Subcutaneous adipose tissue (tissue), 4 donors: ENCODE results near the gene C6orf132. TPM values are rescaled to one million over a fixed set of nuclear protein-coding genes. Genes with fewer than 3 reads are reported as not detected.

Experiments used
- total RNA-seq, 4 donors: library from RNA; depleted of rRNA; stranded (reverse); fragments of >200 nt; gene quantifications; one replicate each; pipeline ENCODE4 v1.1.0, GENCODE V29; 2016
- TF ChIP-seq, protein P1 (sequence below): fragments of 450-650 bp; IDR thresholded peaks from one replicate; pipeline ENCODE4 v1.5.1; 2016; ENCODE audit warnings: low read depth, mild to moderate bottlenecking, control low read depth, antibody characterized with exemption, moderate library complexity

C6orf132 gene
- total RNA-seq, 4 donors from 2014 or later, result 1.3 to 5.3 (median 2.6) TPM

DNA sequence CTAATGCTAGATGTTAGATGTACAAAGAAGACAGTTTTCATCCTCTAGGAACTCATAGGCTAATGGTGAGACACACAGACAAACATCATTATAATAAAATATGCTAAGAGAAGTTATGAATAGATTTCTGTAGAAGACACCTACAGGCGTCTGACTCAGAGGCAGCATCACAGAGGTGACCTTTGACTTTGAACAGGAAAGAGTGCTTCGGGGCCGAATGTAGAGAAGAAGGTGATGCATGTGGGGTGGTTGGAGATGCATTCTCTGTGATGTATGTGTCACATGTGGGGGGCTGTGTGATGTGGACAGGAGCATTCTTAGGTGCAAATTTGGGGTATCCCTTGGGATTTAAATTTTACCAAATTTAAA lies 37.5 kb upstream of the C6orf132 start:
- TF ChIP-seq, protein P1, sequence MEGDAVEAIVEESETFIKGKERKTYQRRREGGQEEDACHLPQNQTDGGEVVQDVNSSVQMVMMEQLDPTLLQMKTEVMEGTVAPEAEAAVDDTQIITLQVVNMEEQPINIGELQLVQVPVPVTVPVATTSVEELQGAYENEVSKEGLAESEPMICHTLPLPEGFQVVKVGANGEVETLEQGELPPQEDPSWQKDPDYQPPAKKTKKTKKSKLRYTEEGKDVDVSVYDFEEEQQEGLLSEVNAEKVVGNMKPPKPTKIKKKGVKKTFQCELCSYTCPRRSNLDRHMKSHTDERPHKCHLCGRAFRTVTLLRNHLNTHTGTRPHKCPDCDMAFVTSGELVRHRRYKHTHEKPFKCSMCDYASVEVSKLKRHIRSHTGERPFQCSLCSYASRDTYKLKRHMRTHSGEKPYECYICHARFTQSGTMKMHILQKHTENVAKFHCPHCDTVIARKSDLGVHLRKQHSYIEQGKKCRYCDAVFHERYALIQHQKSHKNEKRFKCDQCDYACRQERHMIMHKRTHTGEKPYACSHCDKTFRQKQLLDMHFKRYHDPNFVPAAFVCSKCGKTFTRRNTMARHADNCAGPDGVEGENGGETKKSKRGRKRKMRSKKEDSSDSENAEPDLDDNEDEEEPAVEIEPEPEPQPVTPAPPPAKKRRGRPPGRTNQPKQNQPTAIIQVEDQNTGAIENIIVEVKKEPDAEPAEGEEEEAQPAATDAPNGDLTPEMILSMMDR, result no peak

DNA sequence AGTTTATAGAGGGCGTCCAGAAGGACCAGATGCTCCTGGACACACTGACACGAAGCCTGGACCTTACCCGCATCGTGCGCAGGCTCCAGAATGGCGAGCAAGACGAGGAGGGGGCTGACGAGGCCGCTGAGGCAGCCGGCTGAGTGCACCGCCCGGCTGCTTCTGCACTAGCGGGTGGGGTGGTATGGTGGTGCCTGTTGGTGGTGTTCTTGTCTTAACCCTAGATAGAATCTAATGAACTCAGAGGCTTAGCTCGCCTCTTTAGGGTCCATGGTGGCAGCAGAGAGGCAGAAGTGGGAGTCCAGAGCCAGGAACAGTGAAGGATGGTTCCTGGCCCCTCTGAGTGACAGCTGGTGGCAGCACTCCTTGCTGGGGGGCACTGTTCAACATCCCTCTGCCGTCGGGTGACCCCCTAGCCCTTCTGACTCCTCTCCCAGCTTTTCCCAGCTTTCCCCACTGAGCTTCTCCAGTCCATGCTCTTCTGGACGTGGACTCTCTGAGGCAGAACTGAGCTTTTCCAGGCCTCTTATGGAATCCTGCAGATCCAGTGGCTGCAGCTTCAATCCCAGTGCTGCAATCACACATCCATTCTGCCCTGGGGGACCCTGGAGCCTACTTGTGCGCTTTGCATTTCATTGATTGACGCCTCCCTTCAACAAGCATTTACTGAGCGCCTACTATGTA lies 37.0 kb upstream of the C6orf132 start:
- TF ChIP-seq, protein P1, result no peak

DNA sequence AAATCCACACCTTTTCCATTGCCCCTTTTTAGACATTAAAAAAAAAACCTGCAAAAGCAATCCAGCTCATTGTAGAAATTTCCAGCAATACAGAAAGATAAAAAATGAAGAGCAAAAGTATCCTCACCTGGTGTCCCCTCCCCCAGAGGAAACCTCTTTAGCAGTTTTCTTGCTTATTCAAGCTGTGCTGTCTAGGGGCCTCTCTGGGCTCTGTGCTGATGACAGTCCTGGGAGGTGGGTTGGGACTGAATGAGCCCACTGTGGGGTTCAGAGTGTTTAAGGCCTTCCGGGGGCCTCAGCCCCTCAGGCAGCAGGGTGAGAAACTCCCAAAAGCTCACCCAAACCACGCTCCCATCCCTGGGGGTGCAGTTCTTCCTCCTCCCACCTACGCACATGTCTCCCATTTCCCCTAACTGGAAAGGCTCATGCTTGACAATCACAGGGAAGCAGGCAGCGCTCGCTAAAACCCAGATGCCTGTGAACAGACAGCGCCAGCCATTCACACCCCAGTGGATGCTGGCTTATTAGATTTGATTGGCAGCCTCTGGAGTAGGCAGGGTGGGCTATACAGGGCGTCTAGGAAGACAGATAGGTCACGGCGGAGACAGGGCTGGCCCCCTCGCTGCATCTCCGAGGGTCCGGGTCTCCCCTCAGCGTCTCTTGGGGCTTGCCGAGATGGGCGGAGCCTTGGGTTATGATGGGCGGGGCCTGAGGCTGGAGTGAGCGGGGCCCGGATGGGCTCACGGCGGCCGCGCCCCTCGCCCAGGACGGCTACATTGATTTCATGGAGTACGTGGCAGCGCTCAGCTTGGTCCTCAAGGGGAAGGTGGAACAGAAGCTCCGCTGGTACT lies 35.3 kb upstream of the C6orf132 start:
- TF ChIP-seq, protein P1, result no peak

DNA sequence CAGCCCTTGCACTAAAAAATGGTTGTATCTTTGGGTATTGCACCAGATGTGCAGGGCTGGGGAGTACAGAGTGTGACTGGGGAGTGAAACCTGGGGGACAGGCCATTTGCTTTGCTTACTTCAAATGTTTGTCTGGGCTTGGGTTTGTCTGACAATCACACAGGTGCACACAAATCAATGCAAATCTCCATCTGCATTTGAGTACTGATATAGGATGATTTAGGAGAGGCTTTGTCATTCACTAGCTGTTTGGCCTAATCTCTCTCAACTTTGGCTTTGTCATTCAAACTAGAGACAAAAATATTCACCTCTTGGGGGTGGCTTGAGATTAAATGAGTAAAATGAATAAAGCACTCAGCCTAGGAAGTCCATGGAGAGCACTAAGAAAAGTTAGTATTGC lies 34.6 kb upstream of the C6orf132 start:
- TF ChIP-seq, protein P1, result no peak

DNA sequence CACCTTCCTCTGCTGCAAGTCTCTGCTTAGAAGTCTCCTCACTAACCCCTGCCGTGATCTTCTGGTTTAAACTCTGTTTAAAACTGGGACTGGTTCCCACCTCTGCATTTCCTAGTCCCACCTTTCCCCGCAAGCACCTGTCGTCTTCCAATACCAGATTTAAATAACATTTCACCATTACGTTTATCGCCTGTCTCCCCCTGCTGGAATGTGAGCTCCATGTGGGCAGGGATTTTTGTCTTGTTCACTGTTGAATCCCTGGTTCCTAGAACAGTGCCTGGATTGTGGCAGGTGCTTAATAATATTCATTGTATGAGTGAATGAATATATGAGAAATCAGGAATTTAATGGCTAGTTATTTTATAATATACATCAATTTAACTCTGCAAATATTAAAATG lies 33.4 kb upstream of the C6orf132 start:
- TF ChIP-seq, protein P1, result no peak

DNA sequence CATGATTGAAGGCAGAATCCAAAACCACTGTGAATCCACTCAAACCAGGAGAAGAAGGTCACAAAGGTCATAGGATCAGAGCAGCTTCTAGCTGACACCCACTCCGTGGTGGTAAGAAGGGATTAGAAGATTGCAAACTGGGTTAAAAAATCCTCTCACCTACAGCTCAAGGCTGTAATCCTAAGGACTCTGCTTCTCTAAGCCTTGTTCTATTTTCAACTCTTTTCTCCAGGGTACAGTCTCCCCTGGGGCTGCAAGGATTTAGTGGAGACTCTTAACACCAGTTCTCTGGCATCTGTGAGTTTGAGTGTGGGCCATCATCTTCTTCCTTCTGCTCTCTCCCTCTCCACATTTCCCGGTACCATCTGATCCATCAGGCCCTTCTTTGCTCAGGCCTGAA lies 30.7 kb upstream of the C6orf132 start, which contains the start of gene GUCA1A:
Gene GUCA1A (plus strand): TSS at position 264 of the 400 bp plus-strand sequence. CDS start 250 bp downstream, outside the sequence.
- TF ChIP-seq, protein P1, result no peak
